T-cell (primary cell): ENCODE results near the gene IBTK. TPM values are rescaled to one million over a fixed set of nuclear protein-coding genes. Genes with fewer than 3 reads are reported as not detected.
"Not testable (repeated sequence)": the region's sequence is repeated elsewhere in the genome, so short reads cannot be mapped to it uniquely, and the experiment has no call there.

Source experiments
- ATAC-seq, 4 experiments: fragments of 200-7000 bp in 3 of 4; fragments of 150-1000 bp in 1 of 4; cut with Tn5 transposase; replicated peaks in 1 of 4; 1 replicate in 3 of 4; 2 replicates in 1 of 4; pipeline ENCODE4 v1.10.0; 2021; ENCODE audit warnings: moderate library complexity in 3 of 4, mild to moderate bottlenecking in 2 of 4, moderate number of reproducible peaks in 1 of 4
- CTCF ChIA-PET, 2 donors: fragments of 300-600 bp; sonication (Branson Sonifier 250); formaldehyde crosslinking; loops; one replicate each; lab custom pipeline; 2022; ENCODE audit warnings: antibody characterized with exemption in 2 of 2; lab: Charles Lee
- POLR2A ChIA-PET, 2 donors: fragments of 300-600 bp; sonication (Branson Sonifier 250); formaldehyde crosslinking; loops; one replicate each; lab custom pipeline; 2022; ENCODE audit warnings: antibody characterized with exemption in 2 of 2; lab: Charles Lee
- DNase-seq, 35 experiments: peaks; one replicate each; pipeline versions ENCODE4 v3.0.0 to v3.0.0-alpha.2; 2013 to 2023
- H3K27ac ChIP-seq: one replicate; pipeline ENCODE4 v1.5.1; 2013; ENCODE audit warnings: low read length
- H3K27me3 ChIP-seq, 2 experiments: replicated peaks in 1 of 2; 1 replicate in 1 of 2; 2 replicates in 1 of 2; pipeline versions ENCODE4 v1.6.1 to v1.7.0; 2013; ENCODE audit warnings: low read length in 1 of 2, mixed read lengths in 1 of 2; ENCODE audit not compliant: control insufficient read depth in 2 of 2, insufficient read depth in 2 of 2; ENCODE audit errors: extremely low read depth in 1 of 2
- H3K36me3 ChIP-seq, 2 donors: 1 replicate in 1 of 2; 2 replicates in 1 of 2; pipeline versions ENCODE4 v1.6.1 to v1.7.0; 2013; ENCODE audit warnings: low read length in 1 of 2; ENCODE audit not compliant: control insufficient read depth in 2 of 2, insufficient read depth in 1 of 2; ENCODE audit errors: extremely low read depth in 1 of 2
- H3K4me1 ChIP-seq, 2 experiments: 1 replicate in 1 of 2; 2 replicates in 1 of 2; pipeline versions ENCODE4 v1.6.1 to v1.7.0; 2013; ENCODE audit warnings: low read length in 2 of 2, mixed read lengths in 1 of 2; ENCODE audit not compliant: insufficient read depth in 2 of 2, control insufficient read depth in 1 of 2; ENCODE audit errors: extremely low read depth in 1 of 2
- H3K4me3 ChIP-seq, 2 donors: 1 replicate in 1 of 2; 2 replicates in 1 of 2; pipeline versions ENCODE4 v1.5.1 to v1.7.0; 2013; ENCODE audit warnings: mild to moderate bottlenecking in 2 of 2, low read length in 1 of 2, moderate library complexity in 1 of 2; ENCODE audit not compliant: control insufficient read depth in 1 of 2; ENCODE audit errors: extremely low read depth in 1 of 2
- H3K9me3 ChIP-seq: 2 replicates; pipeline ENCODE4 v1.7.0; 2013
- H3K27ac Mint-ChIP-seq, 2 donors: one replicate each; pipeline ENCODE4 v1.8.0; 2020 to 2021; ENCODE audit warnings: mild to moderate bottlenecking in 2 of 2, mixed read lengths in 2 of 2
- H3K27me3 Mint-ChIP-seq, 2 donors: one replicate each; pipeline ENCODE4 v1.8.0; 2021 to 2022; ENCODE audit warnings: mixed read lengths in 2 of 2
- H3K36me3 Mint-ChIP-seq: one replicate; pipeline ENCODE4 v1.8.0; 2021; ENCODE audit warnings: mixed read lengths
- H3K4me1 Mint-ChIP-seq, 3 donors: one replicate each; pipeline ENCODE4 v1.8.0; 2020 to 2022; ENCODE audit warnings: mixed read lengths in 3 of 3, mild to moderate bottlenecking in 1 of 3
- H3K4me3 Mint-ChIP-seq, 3 donors: one replicate each; pipeline ENCODE4 v1.8.0; 2020 to 2022; ENCODE audit warnings: mild to moderate bottlenecking in 3 of 3, mixed read lengths in 3 of 3, moderate library complexity in 3 of 3
- H3K9me3 Mint-ChIP-seq, 3 donors: one replicate each; pipeline ENCODE4 v1.8.0; 2020 to 2022; ENCODE audit warnings: mixed read lengths in 3 of 3
- WGBS: methylation state at CpG from one replicate; pipeline ENCODE4 v1.1.5; 2013; ENCODE audit warnings: missing lambda C conversion rate; ENCODE audit not compliant: insufficient coverage; 5-methylcytosine and 5-hydroxymethylcytosine counted together
- total RNA-seq, 35 experiments: library from RNA in 6 of 35; stranded (reverse) in 6 of 35; fragments of 120-200 nt in 1 of 35; gene quantifications; one replicate each; pipeline versions ENCODE4 v1.2.1 to v1.2.4 and lab custom pipeline; 2013 to 2026

Gene IBTK
- total RNA-seq, 5 donors from 2014 or later (not counting 1 experiment from before 2014, with no cell fraction given) = 19.2 to 21.9 (median 20.7) TPM

- H3K27me3 ChIP-seq = no peaks in the 10 kb centered on the region
- DNase-seq (no peak), ATAC-seq (no peak)
- peaks cover 62% of the 10 kb centered on the region for H3K36me3 Mint-ChIP-seq
- WGBS = no CpG with 5 or more reads among the region's 4 CpGs
- H3K9me3 Mint-ChIP-seq = no peaks in the 10 kb centered on the region
- no peak overlapping the region for H3K4me3 Mint-ChIP-seq
- H3K9me3 ChIP-seq = no peaks in the 10 kb centered on the region
- H3K4me1 ChIP-seq = no peaks in the 10 kb centered on the region
- peaks cover 6 to 12% (median 7%) of the 10 kb centered on the region in 3 donors for H3K4me1 Mint-ChIP-seq
- POLR2A ChIA-PET = no interaction called here
- H3K4me3 ChIP-seq = no peak overlapping the region
- peaks cover 0 to 27% of the 10 kb centered on the region in 2 donors for H3K36me3 ChIP-seq
- no peak overlapping the region for H3K27ac Mint-ChIP-seq
- no peak overlapping the region for H3K27ac ChIP-seq
- CTCF ChIA-PET = no interaction called here
- H3K27me3 Mint-ChIP-seq = no peaks in the 10 kb centered on the region
Measured at GRCh38 chr6:82208913-82209312, 38.6 kb downstream of the IBTK start.

GRCh38 chr6:82205930-82206392 lies 41.6 kb downstream of the IBTK start:
- no peak overlapping the region for H3K4me3 Mint-ChIP-seq
- no peaks in the 10 kb centered on the region for H3K27me3 Mint-ChIP-seq
- no peaks in the 10 kb centered on the region for H3K9me3 Mint-ChIP-seq
- Histone ChIP-seq H3K9me3 (no peaks in the 10 kb centered on the region), H3K27ac (no peak overlapping the region), H3K27me3 (no peaks in the 10 kb centered on the region), H3K4me3 (no peak overlapping the region), H3K4me1 (no peaks in the 10 kb centered on the region), H3K36me3 (peaks cover 0 to 25% of the 10 kb centered on the region in 2 donors)
- H3K4me1 Mint-ChIP-seq = peaks cover 6 to 12% (median 8%) of the 10 kb centered on the region in 3 donors
- no peak overlapping the region for H3K27ac Mint-ChIP-seq
- POLR2A ChIA-PET = no interaction called here
- no peak for DNase-seq
- ATAC-seq = no peak
- WGBS = no CpG with 5 or more reads among the region's 1 CpG
- CTCF ChIA-PET = interaction anchor here in 1 of 2 donors (0.6 kb wide), 1 partner anchor 13 kb away, joined by 3 read pairs; no protein-coding TSS in a partner anchor
- peaks cover 52% of the 10 kb centered on the region for H3K36me3 Mint-ChIP-seq

GRCh38 chr6:82204020-82204419 lies 43.5 kb downstream of the IBTK start:
- CTCF ChIA-PET = no interaction called here
- peaks cover 48% of the 10 kb centered on the region for H3K36me3 Mint-ChIP-seq

GRCh38 chr6:82197784-82198183 lies 49.8 kb downstream of the IBTK start:
- Mint-ChIP-seq H3K9me3 (no peaks in the 10 kb centered on the region), H3K27ac (no peak overlapping the region), H3K4me1 (no peaks in the 10 kb centered on the region), H3K4me3 (no peak overlapping the region), H3K27me3 (no peaks in the 10 kb centered on the region), H3K36me3 (peaks cover 29% of the 10 kb centered on the region)
- Histone ChIP-seq H3K36me3 (peaks cover 7 to 46% of the 10 kb centered on the region in 2 donors), H3K9me3 (no peaks in the 10 kb centered on the region), H3K4me3 (no peak overlapping the region), H3K27ac (no peak overlapping the region), H3K27me3 (no peaks in the 10 kb centered on the region), H3K4me1 (no peaks in the 10 kb centered on the region)
- DNase-seq (no peak), ATAC-seq (no peak)
- 95% methylated on average over 3 of the region's 4 CpGs for WGBS
- POLR2A ChIA-PET = interaction anchor here in 1 of 2 donors (0.6 kb wide), 1 partner anchor 1962 kb away, joined by 3 read pairs; no protein-coding TSS in a partner anchor
- CTCF ChIA-PET = interaction anchor here in 1 of 2 donors (1.2 kb wide), 1 partner anchor 10 kb away, joined by 3 read pairs; no protein-coding TSS in a partner anchor

More at GRCh38 chr6:82204020-82204419, 43.5 kb downstream of the IBTK start:
- H3K27me3 ChIP-seq = no peaks in the 10 kb centered on the region
- DNase-seq = no peak
- POLR2A ChIA-PET = no interaction called here
- no peaks in the 10 kb centered on the region for H3K9me3 Mint-ChIP-seq
- no peaks in the 10 kb centered on the region for H3K9me3 ChIP-seq
- no peak overlapping the region for H3K4me3 Mint-ChIP-seq
- ATAC-seq = no peak
- peaks cover 6 to 12% (median 8%) of the 10 kb centered on the region in 3 donors for H3K4me1 Mint-ChIP-seq
- H3K27ac Mint-ChIP-seq = no peak overlapping the region
- H3K36me3 ChIP-seq = peaks cover 0 to 34% of the 10 kb centered on the region in 2 donors
- no peaks in the 10 kb centered on the region for H3K27me3 Mint-ChIP-seq
- H3K27ac ChIP-seq = no peak overlapping the region
- no peaks in the 10 kb centered on the region for H3K4me1 ChIP-seq
- no peak overlapping the region for H3K4me3 ChIP-seq

- not testable (repeated sequence) for H3K4me3 Mint-ChIP-seq, H3K27ac Mint-ChIP-seq, ATAC-seq, H3K9me3 Mint-ChIP-seq, H3K27ac ChIP-seq, H3K9me3 ChIP-seq, H3K4me3 ChIP-seq, H3K4me1 ChIP-seq, H3K4me1 Mint-ChIP-seq, H3K27me3 ChIP-seq, DNase-seq, H3K27me3 Mint-ChIP-seq
- CTCF ChIA-PET = interaction anchor here (0.7 to 1.2 kb wide), 2 partner anchors 10 to 870 kb away, joined by 3 to 4 read pairs; partner anchors contain the start of gene DOP1A (in 1 of the 2)
- peaks cover 27% of the 10 kb centered on the region for H3K36me3 Mint-ChIP-seq
- 100% methylated on average over 2 of the region's 5 CpGs for WGBS
- POLR2A ChIA-PET = interaction anchor here in 1 of 2 donors (0.5 to 0.6 kb wide), 3 partner anchors 991 to 1962 kb away, joined by 3 to 4 read pairs (median 4); no protein-coding TSS in a partner anchor
- peaks cover 9 to 44% of the 10 kb centered on the region in 2 donors for H3K36me3 ChIP-seq
Measured at GRCh38 chr6:82197245-82197644, 50.3 kb downstream of the IBTK start.

GRCh38 chr6:82196161-82196560 lies 51.4 kb downstream of the IBTK start:
- DNase-seq = no peak
- H3K27ac ChIP-seq = no peak overlapping the region
- Mint-ChIP-seq H3K4me1 (no peaks in the 10 kb centered on the region), H3K27ac (no peak overlapping the region), H3K9me3 (no peaks in the 10 kb centered on the region), H3K36me3 (peaks cover 27% of the 10 kb centered on the region), H3K4me3 (no peak overlapping the region), H3K27me3 (no peaks in the 10 kb centered on the region)
- ChIA-PET CTCF (no interaction called here), POLR2A (no interaction called here)
- no peak overlapping the region for H3K4me3 ChIP-seq
- ATAC-seq = no peak
- H3K4me1 ChIP-seq = no peaks in the 10 kb centered on the region
- H3K27me3 ChIP-seq = no peaks in the 10 kb centered on the region
- H3K9me3 ChIP-seq = no peaks in the 10 kb centered on the region
- H3K36me3 ChIP-seq = peaks cover 9 to 52% of the 10 kb centered on the region in 2 donors
